ENCODE results near the gene HORMAD1.

HORMAD1 gene

GRCh38 chr1:150763018-150763417 lies 42.3 kb upstream of the HORMAD1 start:
- H3K4me1 ChIP-seq (ENCODE audit: low read depth, poor library complexity, severe bottlenecking), result peaks cover 21% of the 10 kb centered on the region
- no peaks in the 10 kb centered on the region for H3K36me3 ChIP-seq (ENCODE audit: insufficient read depth)
- H3K79me2 ChIP-seq (ENCODE audit: insufficient read depth, low read depth), result no peaks in the 10 kb centered on the region
- no peak overlapping the region for H3K4me2 ChIP-seq
- H3K27me3 ChIP-seq (ENCODE audit: insufficient read depth, low read depth), result no peaks in the 10 kb centered on the region
- no peak overlapping the region for H3K9ac ChIP-seq
- TF ChIP-seq CTCF (conservative IDR thresholded peaks at IDR 0.05; ENCODE audit: low read depth, low read length), result no peak
- H3K27ac ChIP-seq, result no peak overlapping the region
- no peaks in the 10 kb centered on the region for H4K20me1 ChIP-seq (ENCODE audit: insufficient read depth)
- H2AFZ ChIP-seq (ENCODE audit: low read depth), result no peak overlapping the region
- no peak overlapping the region for H3K4me3 ChIP-seq (IDR thresholded peaks at IDR 0.05; ENCODE audit: insufficient read depth, low read depth, low read length)

DNA sequence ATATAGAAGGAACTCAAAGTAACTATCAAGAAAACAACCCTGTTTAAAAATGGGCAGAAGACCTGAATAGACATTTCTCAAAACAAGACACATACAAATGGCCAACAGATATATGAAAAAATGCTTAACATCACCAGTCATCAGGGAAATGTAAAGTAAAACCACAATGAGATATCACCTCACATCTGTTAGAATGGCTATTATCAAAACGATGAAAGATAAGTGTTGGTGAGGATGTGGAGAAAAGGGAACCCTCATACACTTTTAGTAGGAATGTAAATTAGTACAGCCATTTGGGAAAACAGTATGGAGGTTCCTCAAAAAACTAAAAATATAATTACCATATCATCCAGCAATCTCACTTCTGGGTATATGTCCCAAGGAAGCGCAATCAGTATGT lies 41.9 kb upstream of the HORMAD1 start:
- Histone ChIP-seq H3K27me3 (ENCODE audit: insufficient read depth, low read depth) (no peaks in the 10 kb centered on the region), H4K20me1 (ENCODE audit: insufficient read depth) (no peaks in the 10 kb centered on the region), H3K4me3 (IDR thresholded peaks at IDR 0.05; ENCODE audit: insufficient read depth, low read depth, low read length) (no peak overlapping the region), H3K79me2 (ENCODE audit: insufficient read depth, low read depth) (no peaks in the 10 kb centered on the region), H3K27ac (no peak overlapping the region), H3K4me2 (no peak overlapping the region), H2AFZ (ENCODE audit: low read depth) (no peak overlapping the region), H3K4me1 (ENCODE audit: low read depth, poor library complexity, severe bottlenecking) (peaks cover 21% of the 10 kb centered on the region), H3K9ac (no peak overlapping the region), H3K36me3 (ENCODE audit: insufficient read depth) (no peaks in the 10 kb centered on the region)
- TF ChIP-seq CTCF (conservative IDR thresholded peaks at IDR 0.05; ENCODE audit: low read depth, low read length), result no peak

GRCh38 chr1:150761801-150762200 lies 41.1 kb upstream of the HORMAD1 start:
- Histone ChIP-seq H3K4me1 (ENCODE audit: low read depth, poor library complexity, severe bottlenecking) (peaks cover 21% of the 10 kb centered on the region), H2AFZ (ENCODE audit: low read depth) (no peak overlapping the region), H3K4me2 (no peak overlapping the region), H3K79me2 (ENCODE audit: insufficient read depth, low read depth) (no peaks in the 10 kb centered on the region), H3K36me3 (ENCODE audit: insufficient read depth) (no peaks in the 10 kb centered on the region), H3K9ac (no peak overlapping the region), H4K20me1 (ENCODE audit: insufficient read depth) (no peaks in the 10 kb centered on the region), H3K27me3 (ENCODE audit: insufficient read depth, low read depth) (no peaks in the 10 kb centered on the region), H3K4me3 (IDR thresholded peaks at IDR 0.05; ENCODE audit: insufficient read depth, low read depth, low read length) (no peak overlapping the region), H3K27ac (no peak overlapping the region)
- no peak for TF ChIP-seq CTCF (conservative IDR thresholded peaks at IDR 0.05; ENCODE audit: low read depth, low read length)

DNA sequence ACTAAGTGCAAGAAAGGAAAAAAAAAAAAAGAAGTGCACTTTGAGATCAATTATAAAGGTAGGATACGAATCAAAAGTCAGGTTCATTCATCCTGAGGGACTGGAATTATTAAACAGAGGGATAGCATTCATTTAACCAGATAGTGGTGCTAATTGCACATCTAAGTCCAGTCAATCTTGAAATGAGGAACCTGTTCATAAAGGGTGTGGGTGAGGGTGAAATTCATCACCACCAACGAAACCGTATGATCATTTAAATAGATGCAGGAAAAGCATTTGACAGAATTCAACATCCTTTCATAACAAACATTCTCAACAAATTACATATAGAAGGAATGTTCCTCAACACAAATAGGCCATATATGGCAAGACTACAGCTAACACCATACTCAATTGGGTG lies 39.3 kb upstream of the HORMAD1 start:
- Histone ChIP-seq H2AFZ (ENCODE audit: low read depth) (no peak overlapping the region), H3K9ac (no peak overlapping the region), H3K27me3 (ENCODE audit: insufficient read depth, low read depth) (no peaks in the 10 kb centered on the region), H3K4me1 (ENCODE audit: low read depth, poor library complexity, severe bottlenecking) (peaks cover 8% of the 10 kb centered on the region), H3K27ac (no peak overlapping the region), H3K79me2 (ENCODE audit: insufficient read depth, low read depth) (no peaks in the 10 kb centered on the region), H3K4me3 (IDR thresholded peaks at IDR 0.05; ENCODE audit: insufficient read depth, low read depth, low read length) (no peak overlapping the region), H4K20me1 (ENCODE audit: insufficient read depth) (no peaks in the 10 kb centered on the region), H3K36me3 (ENCODE audit: insufficient read depth) (no peaks in the 10 kb centered on the region), H3K4me2 (no peak overlapping the region)
- no peak for TF ChIP-seq CTCF (conservative IDR thresholded peaks at IDR 0.05; ENCODE audit: low read depth, low read length)

- Histone ChIP-seq H3K79me2 (ENCODE audit: insufficient read depth, low read depth) (no peaks in the 10 kb centered on the region), H3K27me3 (ENCODE audit: insufficient read depth, low read depth) (no peaks in the 10 kb centered on the region), H3K9ac (no peak overlapping the region), H3K4me3 (IDR thresholded peaks at IDR 0.05; ENCODE audit: insufficient read depth, low read depth, low read length) (no peak overlapping the region), H3K4me2 (no peak overlapping the region), H3K27ac (no peak overlapping the region), H2AFZ (ENCODE audit: low read depth) (no peak overlapping the region), H3K36me3 (ENCODE audit: insufficient read depth) (no peaks in the 10 kb centered on the region), H4K20me1 (ENCODE audit: insufficient read depth) (no peaks in the 10 kb centered on the region), H3K4me1 (ENCODE audit: low read depth, poor library complexity, severe bottlenecking) (peaks cover 9% of the 10 kb centered on the region)
- no peak for TF ChIP-seq CTCF (conservative IDR thresholded peaks at IDR 0.05; ENCODE audit: low read depth, low read length)
Observed at GRCh38 chr1:150753416-150753815, 32.7 kb upstream of the HORMAD1 start.
